HG03139 (cell line): ENCODE measurements around the gene CCDC178.
"Not testable (repeated sequence)": the region's sequence is repeated elsewhere in the genome, so short reads cannot be mapped to it uniquely, and the experiment has no call there.

Source experiments
- ATAC-seq: cut with Tn5 transposase; IDR thresholded peaks from one replicate; pipeline ENCODE4 v1.9.1; 2021; ENCODE audit not compliant: unreplicated experiment

The CCDC178 gene

DNA sequence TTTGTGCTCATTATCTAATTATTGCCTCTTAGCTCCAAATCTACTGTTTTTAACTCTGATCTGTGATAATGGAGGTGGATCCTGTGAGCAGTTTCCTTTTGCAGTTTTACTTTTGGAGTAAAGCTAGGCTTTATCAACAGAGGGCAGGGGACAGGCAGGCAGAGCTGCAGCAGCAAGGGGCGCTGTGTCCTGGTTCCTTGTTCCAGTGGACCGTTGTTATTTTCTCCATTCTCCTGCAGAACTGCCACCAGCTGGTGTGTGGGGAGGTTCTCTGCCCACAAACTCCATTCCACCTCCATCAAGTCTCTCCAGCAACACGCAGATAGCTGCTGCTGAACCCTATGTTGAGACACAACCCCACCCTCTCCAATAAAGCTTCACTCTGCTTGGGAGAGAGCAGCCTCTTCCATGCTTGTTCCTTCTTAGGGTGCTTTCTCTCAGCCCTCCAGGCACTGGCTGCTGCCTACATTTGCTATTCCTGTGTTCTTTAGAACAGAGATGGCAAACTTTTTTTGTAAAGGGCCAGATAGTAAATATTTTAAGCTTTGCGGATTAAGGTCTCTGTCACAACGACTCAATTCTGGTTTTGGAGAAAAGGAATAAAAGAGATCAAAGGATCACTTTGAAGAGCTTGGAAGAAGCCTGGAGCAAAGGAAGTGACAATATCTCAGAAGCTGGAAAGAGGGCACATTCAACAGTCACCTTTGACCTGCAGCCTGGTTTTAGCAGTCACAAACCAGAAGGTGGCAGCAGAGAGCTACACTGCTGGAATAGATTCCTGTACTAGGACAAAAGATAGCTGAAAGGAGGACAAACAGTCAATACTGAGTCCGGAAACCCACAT lies 208.8 kb downstream of the CCDC178 start:
- ATAC-seq, result peak; percentile 88

DNA sequence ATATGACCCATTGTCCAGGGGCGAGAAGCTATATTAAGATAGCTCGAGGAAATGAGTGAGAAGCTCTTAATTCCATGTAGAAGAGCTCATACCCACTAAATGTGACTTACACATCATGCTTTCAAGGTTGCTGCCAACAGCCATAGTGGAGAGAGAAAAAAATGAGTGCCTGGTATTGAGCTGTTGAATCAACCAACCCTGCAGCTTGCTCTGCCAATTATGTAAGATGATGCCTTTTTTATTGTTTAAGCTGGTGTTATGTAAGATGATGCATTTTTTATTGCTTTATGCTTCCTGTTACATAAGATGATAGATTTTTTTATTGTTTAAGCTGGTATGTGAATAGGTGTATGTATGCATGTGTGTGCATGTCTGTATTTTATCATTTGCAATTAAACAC lies 228.2 kb downstream of the CCDC178 start:
- no peak for ATAC-seq

DNA sequence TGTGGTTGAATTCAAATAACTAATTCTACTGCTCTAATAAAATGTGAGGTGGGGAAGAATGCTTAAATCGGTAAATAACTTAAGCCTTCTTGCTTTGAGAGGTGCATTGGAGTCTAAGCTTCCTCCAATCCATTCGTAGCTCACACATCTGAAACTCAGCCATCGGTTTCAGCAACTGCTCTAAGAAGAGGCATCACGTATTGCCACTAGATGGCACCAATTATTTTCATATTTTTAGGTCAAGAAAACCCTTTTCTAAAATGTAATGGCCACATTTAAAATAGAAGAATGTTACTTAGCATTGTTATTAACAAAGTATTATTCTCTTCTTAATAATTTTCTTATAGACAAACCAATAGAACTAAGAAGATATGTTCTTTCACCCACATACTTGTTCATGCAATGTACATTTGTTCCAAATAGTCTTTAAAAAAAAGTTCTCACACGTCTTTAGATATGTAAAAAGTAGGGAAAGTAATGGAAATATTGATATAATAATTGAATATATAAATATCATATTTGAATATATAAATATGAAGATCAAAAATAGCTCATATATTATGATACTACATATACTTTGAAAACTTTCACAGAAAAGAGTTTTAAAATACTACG lies 229.8 kb downstream of the CCDC178 start:
- no peak for ATAC-seq

DNA sequence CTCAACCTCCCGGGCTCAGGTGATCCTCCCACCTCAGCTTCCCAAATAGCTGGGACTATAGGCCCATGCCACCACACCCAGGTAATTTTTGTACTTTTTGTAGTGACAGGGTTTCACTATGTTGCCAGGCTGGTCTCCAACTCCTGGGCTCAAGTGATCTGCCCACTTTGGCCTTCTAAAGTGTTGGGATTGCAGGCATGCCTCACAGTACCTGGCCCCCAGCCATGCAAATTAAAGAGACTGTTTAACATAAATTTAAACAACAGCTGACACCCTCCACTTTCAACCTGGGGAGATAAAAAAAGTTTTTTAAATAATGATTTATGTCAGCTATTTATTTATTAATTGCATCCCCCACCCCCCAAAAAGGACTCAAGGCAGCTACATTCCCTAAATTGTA lies 234.7 kb downstream of the CCDC178 start:
- ATAC-seq, result no peak

DNA sequence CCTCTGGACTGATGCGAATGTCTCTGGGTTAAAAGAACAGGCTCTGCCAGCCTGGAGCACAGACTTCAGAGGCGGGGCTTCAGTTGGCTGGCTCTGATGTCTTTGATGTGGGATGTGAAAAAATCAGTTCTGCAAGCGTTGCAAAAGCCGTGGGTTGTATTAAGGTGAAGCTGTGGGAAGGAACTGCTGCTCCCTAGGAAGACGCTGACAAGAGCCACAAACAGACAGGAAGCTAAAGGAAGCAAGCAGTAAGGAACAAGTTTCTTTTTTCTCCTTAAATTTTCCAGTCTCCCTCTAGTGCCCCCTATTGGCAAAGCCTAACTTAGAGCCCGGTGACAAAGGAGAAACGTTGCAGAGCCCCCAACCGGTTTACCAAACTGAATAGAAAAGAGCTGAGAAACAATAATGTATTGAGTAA lies 239.0 kb downstream of the CCDC178 start:
- no peak for ATAC-seq

DNA sequence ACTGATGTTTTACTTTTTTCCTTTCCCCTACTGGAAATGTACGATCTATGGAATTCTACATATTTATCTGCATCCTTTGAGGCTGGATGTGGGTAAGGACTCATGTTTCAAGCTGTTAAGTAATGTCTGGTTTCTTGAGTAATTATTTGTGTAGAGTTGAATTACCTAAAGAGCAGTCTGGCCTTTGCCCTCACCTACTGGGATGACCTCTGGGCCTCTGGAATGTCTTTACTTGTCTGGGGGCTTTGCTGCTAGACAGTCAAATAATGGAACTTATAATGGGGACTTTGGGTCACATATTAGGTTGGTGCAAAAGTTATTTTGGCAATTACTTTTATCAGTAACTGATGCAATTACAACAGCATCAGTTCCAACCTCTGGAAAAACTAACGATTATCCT lies 244.7 kb downstream of the CCDC178 start:
- no peak for ATAC-seq

DNA sequence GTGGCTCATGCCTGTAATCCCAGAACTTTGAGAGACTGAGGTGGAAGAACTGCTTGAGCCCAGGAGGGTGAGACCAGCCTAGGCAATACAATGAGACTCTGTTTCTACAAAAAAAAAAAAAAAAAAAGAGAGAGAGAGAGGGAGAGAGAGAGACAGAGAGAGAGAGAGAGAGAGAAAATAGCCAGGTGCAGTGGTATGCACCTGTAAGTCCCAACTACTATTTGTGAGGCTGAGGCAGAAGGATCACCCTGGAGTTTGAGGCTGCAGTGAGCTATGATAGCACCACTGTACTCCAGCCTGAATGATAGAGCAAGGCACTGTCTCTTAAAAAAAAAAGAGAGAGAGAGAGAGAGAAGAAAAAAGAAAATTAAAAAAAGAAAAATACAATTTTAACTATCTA lies 245.7 kb downstream of the CCDC178 start:
- ATAC-seq, result no peak

DNA sequence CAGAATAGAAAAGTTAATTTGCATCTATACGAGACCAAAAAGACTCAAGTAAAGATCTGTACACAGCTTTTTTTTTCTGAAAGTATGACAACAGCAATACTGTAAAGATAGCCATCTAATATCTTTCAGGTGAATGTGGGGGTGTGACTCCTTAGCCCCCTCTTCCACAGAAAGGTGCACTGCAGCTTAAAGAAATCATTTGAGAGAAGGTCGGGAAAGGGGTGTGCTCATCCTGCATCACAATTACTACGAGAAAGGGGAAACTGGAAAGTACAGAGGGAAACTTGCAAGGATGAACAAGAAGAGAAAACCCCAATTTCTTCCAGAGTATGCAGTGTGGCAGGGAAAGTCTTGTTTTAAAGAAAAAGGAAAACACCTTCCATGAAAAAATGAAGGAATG lies 255.6 kb downstream of the CCDC178 start:
- no peak for ATAC-seq

DNA sequence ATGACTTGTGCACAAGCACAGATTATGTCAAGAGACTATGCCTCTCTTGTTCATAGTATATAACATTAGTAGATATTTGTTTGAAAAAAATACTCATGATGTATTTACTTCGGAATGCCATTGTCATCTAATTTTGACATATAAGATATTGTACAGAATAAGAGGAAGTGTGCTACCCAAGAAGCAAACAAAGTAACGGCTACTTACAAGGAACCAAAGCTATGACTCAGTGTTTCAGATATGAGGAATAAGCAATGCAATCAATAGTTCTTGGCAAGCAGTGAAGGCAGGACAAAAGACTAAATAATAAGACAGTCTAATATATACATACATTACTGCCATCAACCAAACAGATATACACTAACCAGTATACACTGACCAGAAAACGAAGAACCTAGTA lies 256.3 kb downstream of the CCDC178 start:
- ATAC-seq, result no peak

DNA sequence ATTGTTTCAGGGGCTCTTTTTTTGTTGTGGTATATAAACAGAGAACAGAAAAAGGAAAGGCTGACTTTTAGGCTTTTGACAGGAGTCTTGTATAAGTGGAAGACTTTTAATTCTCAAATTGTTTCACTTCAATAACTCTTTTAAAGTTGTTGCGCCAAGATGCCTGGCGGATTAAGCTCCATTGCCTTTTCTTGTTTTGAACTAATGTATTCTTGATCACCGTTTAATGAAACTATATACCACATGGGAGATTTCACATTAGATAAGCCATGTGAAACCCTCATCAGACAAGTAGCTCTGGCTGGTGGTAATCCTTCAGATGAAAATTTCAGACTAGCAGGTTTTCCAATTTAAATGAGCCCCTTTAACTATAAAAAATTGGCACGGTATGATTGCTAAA lies 257.4 kb downstream of the CCDC178 start:
- ATAC-seq, result no peak

DNA sequence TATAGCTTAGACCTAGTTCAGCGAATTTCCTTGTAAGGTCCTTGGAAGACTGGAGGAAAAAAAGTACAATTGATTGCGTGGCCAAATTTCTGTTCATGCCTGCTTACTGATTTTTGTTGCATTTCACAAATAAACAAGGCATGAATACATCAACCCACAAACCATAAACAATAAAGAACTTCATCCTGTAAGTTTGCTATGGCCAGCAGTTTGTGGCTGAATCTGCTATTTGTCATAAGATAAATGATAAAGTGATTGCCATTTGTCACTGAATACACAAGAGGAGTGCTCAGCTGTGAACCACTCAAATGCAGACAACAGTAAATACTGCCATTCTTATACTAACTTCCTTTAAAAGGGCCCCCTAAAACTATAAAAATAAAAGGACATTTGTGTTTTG lies 259.5 kb downstream of the CCDC178 start:
- no peak for ATAC-seq

DNA sequence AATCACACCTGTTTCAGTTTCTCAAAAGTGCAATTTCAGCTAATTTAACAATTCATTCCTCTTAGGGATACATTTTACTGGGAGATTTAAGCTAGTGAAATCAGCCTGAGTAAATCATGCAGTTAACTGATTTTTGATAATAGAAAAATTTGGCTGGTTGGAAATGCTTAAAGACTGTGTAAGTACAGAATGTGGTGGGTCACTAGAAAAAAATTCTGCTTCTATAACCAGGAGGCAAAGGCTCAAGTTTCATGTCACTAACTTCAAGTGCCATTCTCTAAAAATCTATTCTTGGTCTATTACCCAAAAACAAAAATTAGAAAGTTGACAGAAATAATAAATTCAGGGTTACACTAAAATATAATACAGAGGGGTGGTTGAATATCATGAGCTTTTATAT lies 271.3 kb downstream of the CCDC178 start:
- no peak for ATAC-seq

DNA sequence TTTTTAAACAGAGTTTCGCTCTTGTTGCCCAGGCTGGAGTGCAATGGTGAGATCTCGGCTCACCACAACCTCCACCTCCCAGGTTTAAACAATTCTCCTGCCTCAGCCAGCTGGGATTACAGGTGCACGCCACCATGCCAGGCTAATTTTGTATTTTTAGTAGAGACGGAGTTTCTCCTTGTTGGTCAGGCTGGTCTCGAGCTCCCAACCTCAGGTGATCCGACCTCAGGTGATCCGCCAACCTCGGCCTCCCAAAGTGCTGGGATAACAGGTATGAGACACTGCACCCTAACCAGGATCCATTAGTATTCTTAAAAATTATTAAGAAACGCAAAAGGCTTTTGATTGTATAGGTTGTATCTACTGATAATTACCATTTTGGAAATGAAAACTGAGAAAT lies 276.4 kb downstream of the CCDC178 start:
- ATAC-seq, result not testable (repeated sequence)

DNA sequence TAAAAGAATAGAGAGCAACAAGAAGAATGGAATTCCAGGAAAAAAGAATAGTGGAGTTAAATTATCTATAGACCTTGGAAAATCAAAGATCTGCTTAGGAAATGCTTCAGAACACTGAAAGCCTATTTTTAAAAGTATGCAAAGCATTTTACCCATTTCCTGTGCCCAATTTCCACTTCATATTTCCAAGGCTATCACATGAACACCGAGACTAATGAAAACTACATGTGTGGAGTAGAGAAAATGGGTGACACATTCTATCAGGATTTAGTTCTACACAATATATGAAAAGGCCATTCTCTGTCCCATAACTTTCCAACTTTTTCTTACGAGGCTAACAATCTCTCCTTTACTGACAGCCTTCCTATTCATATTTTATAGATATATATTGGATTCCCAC lies 279.4 kb downstream of the CCDC178 start:
- ATAC-seq, result no peak

DNA sequence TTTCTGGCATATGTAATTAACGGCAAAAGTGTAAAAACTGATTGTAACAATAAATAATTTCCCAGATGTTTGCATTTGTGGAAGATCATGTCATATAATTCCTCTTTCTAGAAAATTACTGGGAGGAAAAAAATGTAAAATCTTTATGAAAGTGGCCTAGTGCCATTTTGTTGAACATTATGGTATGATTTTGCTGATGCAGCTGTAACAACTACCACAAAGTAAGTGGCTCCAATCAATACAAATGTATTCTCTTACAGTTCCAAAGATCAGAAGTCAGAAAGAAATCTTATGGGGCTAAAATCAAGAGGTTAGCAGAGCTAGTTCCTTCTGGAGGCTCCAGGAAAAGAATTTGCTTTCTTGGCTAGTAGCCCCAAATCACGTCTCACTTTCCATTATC lies 281.4 kb downstream of the CCDC178 start:
- ATAC-seq, result no peak

DNA sequence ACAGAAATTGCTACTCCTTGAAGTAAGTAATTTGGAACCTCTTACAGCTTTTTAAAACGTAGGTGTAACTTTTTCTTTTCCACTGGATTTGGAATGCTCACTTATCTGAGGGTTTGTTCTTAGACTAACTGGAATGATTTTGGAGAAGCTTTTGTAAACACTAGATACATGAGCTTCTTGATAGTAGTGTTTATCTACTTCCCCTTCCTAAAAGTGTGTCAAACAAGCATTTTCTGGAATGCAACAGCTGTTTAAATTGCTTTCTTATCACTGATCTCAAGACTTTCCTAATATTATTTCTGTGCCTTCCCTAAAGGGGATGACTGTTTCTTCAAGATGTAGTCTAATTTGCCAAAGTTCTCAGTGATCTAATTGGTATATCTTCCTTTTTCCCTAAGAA lies 282.6 kb downstream of the CCDC178 start:
- ATAC-seq, result no peak

DNA sequence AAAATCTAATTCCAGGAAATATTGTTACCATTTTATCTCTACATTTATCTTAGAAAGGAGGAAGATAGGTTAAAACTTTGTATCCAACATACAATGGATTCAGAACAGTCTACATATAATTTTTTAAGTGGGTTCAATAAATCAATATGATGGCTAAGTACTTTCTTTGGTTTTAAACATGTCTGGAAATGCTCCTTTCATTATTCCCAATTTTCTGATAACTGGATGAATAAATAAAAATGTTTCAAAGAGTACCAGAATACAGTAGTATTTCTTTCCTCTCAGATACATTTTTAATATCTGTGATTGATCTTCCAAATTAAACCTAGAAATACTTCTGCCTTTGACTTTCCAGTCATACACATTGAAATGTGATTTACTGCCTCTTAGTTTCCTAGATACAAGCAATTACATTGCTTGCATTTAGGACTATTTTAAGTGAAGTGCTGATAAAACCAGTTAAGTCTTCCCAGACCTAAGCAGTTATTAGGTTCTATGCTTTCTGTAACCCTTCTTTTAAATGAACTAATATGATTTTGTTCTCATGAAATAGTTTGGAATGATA lies 283.5 kb downstream of the CCDC178 start:
- ATAC-seq, result no peak

DNA sequence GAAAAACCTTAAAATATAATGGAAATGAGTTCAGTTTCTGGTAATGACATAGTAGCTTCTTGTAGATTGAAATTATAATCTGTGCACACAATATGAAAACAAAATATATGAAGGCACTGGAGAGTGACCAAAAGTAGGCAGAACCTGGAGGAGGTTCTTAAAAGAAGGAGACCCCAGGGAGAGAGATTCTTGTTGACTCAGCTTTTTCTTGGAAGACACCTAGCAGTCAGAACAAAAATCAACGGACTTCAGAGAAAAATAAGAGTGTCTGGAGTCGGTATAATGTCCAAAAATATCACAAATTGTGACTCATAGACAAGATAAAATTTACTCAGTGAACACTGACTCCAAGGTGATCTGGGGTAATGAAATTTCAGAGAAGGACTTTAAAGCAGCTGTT lies 286.5 kb downstream of the CCDC178 start:
- ATAC-seq, result no peak

DNA sequence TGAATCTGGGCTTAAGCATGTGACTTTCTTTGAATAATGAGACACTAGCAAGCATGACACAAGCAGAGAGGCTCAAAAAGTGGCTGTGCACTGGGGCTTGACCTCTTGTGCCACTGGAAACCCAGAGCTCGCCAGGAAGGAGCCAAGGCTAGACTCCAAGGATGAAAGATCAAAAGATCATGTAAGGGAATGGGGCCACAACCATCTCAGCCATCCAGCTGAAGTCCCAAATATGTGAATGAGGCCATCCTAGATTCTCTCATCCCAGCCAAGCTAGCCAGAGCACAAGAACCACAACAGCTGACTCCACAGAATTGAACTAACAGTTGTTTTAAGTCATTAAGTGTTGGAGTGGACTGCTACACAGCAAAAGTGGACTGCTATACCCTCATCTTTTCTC lies 288.1 kb downstream of the CCDC178 start:
- ATAC-seq, result no peak

DNA sequence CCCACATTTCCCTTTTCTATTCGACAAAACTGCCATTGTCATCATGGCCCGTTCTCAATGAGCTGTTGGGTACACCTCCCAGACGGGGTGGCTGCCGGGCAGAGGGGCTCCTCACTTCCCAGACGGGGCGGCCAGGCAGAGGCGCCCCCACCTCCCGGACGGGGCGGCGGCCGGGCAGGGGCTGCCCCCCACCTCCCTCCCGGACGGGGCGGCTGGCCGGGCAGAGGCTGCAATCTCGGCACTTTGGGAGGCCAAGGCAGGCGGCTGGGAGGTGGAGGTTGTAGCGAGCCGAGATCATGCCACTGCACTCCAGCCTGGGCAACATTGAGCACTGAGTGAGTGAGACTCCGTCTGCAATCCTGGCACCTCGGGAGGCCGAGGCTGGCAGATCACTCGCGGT lies 292.7 kb downstream of the CCDC178 start:
- ATAC-seq, result not testable (repeated sequence)

DNA sequence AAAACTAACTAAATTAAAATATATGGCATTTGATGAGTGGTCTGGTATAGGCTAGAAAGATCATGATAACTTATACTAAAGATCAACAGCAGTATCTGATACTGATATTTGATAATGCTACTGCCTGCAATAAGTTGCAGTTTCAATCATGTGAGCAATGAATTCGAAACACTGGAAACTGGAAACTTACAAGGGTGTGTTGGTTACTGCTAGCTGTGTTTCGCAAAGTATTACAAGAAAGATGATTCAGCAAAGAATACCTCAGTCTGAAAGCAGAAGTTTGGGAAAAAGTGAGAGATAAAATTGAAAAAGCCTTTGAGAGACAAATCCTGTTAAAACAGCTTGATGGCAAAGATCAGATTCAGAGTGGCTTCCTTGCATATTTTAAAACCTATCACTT lies 294.5 kb downstream of the CCDC178 start:
- ATAC-seq, result no peak

DNA sequence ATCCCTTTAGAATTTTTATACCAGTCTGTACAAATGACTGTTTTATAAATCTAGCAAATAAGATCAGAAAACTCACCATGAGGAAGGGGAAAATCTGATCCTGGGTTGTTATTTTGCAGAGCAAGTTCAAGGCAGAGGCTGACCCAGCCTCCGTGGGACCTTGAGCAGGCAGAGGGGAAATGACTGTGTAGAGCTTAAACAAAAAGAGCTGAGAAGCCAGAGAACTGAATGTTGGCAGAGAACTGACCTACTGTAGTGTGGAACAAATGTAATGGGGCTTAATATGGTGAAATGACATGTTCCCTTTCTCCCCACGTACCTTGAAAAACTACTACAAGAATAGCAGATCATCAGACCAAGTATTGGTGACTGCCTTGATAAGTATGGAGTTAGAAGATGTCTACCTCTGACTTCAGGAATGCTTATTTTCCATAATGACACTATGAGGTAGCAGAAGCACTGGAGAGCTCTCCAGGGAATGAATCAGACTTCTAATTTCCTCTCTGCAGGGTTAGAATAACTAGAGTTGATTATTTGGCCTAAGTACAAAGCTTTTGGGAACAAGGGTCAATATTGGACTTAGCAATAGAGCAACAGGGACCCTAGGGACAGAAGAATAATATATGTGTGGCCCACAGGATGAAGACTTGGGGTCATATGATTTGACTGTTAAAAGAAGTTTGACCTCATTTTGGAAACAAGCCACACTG lies 304.4 kb downstream of the CCDC178 start:
- ATAC-seq, result no peak
